GM23338 (cell line): ENCODE data around the gene DLGAP4. TPM values are rescaled to one million over a fixed set of nuclear protein-coding genes. Genes with fewer than 3 reads are reported as not detected.

ENCODE experiments used
- ATAC-seq: fragments of 200-7000 bp; cut with Tn5 transposase; 3 replicates; pipeline ENCODE4 v1.9.1; 2020
- DNase-seq: peaks from one replicate; pipeline ENCODE4 v3.0.0-alpha.2; 2015; ENCODE audit warnings: low spot score
- H2AFZ ChIP-seq: fragments of 200-600 bp; sonication (generic); 2 replicates; pipeline ENCODE4 v1.8.0; 2016; ENCODE audit warnings: antibody characterized with exemption, mild to moderate bottlenecking, moderate library complexity
- H3F3A ChIP-seq: fragments of 200-600 bp; sonication (generic); replicated peaks from 2 replicates; pipeline ENCODE4 v1.8.0; 2017; ENCODE audit warnings: antibody characterized with exemption, mixed run types, low read depth
- H3K27ac ChIP-seq: fragments of 200-600 bp; sonication (generic); 2 replicates; pipeline ENCODE4 v1.6.1; 2016; ENCODE audit warnings: low read depth
- H3K27me3 ChIP-seq: fragments of 200-600 bp; sonication (generic); 2 replicates; pipeline ENCODE4 v1.8.0; 2016; ENCODE audit warnings: mild to moderate bottlenecking, mixed run types, moderate library complexity; ENCODE audit not compliant: insufficient read depth
- H3K36me3 ChIP-seq: fragments of 200-600 bp; sonication (generic); 2 replicates; pipeline ENCODE4 v1.8.0; 2016; ENCODE audit warnings: mild to moderate bottlenecking; ENCODE audit not compliant: insufficient read depth
- H3K4me1 ChIP-seq: fragments of 200-600 bp; sonication (generic); 2 replicates; pipeline ENCODE4 v1.8.0; 2016; ENCODE audit warnings: mild to moderate bottlenecking, moderate library complexity; ENCODE audit not compliant: insufficient read depth
- H3K4me2 ChIP-seq: fragments of 200-600 bp; sonication (generic); 2 replicates; pipeline ENCODE4 v1.7.1; 2017; ENCODE audit warnings: mixed run types
- H3K4me3 ChIP-seq: fragments of 200-600 bp; sonication (generic); 2 replicates; pipeline ENCODE4 v1.6.1; 2016; ENCODE audit warnings: mixed run types
- H3K79me2 ChIP-seq: fragments of 200-600 bp; sonication (generic); replicated peaks from 2 replicates; pipeline ENCODE4 v1.8.0; 2017; ENCODE audit warnings: mild to moderate bottlenecking; ENCODE audit not compliant: insufficient read depth
- H3K9me2 ChIP-seq: fragments of 200-600 bp; sonication (generic); 2 replicates; pipeline ENCODE4 v1.8.0; 2017; ENCODE audit not compliant: insufficient read depth
- H4K20me1 ChIP-seq: fragments of 200-600 bp; sonication (generic); replicated peaks from 2 replicates; pipeline ENCODE4 v1.8.0; 2017; ENCODE audit warnings: mild to moderate bottlenecking; ENCODE audit not compliant: insufficient read depth
- H3K27ac Mint-ChIP-seq: 2 replicates; pipeline ENCODE4 v1.8.0; 2020; ENCODE audit warnings: inconsistent platforms, mild to moderate bottlenecking, moderate library complexity, mixed read lengths
- H3K27me3 Mint-ChIP-seq: 3 replicates; pipeline ENCODE4 v1.8.0; 2022; ENCODE audit warnings: low read depth, mild to moderate bottlenecking, moderate library complexity, mixed read lengths, inconsistent platforms; ENCODE audit not compliant: insufficient read depth, poor library complexity
- H3K36me3 Mint-ChIP-seq: 3 replicates; pipeline ENCODE4 v1.8.0; 2021; ENCODE audit warnings: low read depth, mild to moderate bottlenecking, inconsistent platforms, moderate library complexity, mixed read lengths
- H3K4me1 Mint-ChIP-seq: 3 replicates; pipeline ENCODE4 v1.8.0; 2020; ENCODE audit warnings: mild to moderate bottlenecking, inconsistent platforms, mixed read lengths
- H3K4me3 Mint-ChIP-seq: 3 replicates; pipeline ENCODE4 v1.8.0; 2021; ENCODE audit warnings: moderate library complexity, mild to moderate bottlenecking, inconsistent platforms, mixed read lengths
- H3K9me3 Mint-ChIP-seq: 3 replicates; pipeline ENCODE4 v1.8.0; 2020; ENCODE audit warnings: moderate library complexity, mild to moderate bottlenecking, inconsistent platforms, mixed read lengths
- CREB1 ChIP-seq: fragments of 250-450 bp; sonication (Bioruptor Pico); IDR thresholded peaks from 2 replicates; pipeline ENCODE4 v1.5.0; 2020; ENCODE audit warnings: low read depth, mild to moderate bottlenecking, moderate library complexity
- EZH2 ChIP-seq: fragments of 200-600 bp; sonication (generic); IDR thresholded peaks from one replicate; pipeline ENCODE4 v1.8.0; 2017; ENCODE audit warnings: antibody characterized with exemption, mild to moderate bottlenecking, low read depth; ENCODE audit not compliant: unreplicated experiment
- EZH2phosphoT487 ChIP-seq: fragments of 200-600 bp; sonication (generic); IDR thresholded peaks from one replicate; pipeline ENCODE4 v1.8.1; 2018; ENCODE audit warnings: antibody characterized with exemption; ENCODE audit not compliant: unreplicated experiment
- JUNB ChIP-seq: IDR thresholded peaks from one replicate; pipeline ENCODE4 v1.6.1; 2016; ENCODE audit warnings: antibody characterized with exemption; ENCODE audit not compliant: unreplicated experiment
- NANOG ChIP-seq: IDR thresholded peaks from 2 replicates; pipeline ENCODE4 v1.6.1; 2016; ENCODE audit warnings: antibody characterized with exemption, borderline replicate concordance
- POLR2AphosphoS5 ChIP-seq: IDR thresholded peaks from 2 replicates; pipeline ENCODE4 v1.6.1; 2016; ENCODE audit warnings: antibody characterized with exemption, low read depth
- STAT1 ChIP-seq: IDR thresholded peaks from one replicate; pipeline ENCODE4 v1.6.1; 2016; ENCODE audit warnings: antibody characterized with exemption; ENCODE audit not compliant: unreplicated experiment
- ZNF331 ChIP-seq: fragments of 250-450 bp; sonication (Bioruptor Pico); IDR thresholded peaks from 2 replicates; pipeline ENCODE4 v1.5.0; 2020; ENCODE audit warnings: low read depth, mild to moderate bottlenecking, moderate library complexity
- polyA plus RNA-seq: library from polyadenylated mRNA; unstranded; fragments of >200 nt; fragmentation: Nextera tagmentation; extraction: Ambion mirVana; gene quantifications from 2 replicates; pipeline ENCODE4 v1.2.1, GENCODE V29; 2016
- total RNA-seq: library from RNA; depleted of rRNA; stranded (reverse); fragments of >200 nt; shearing (Covaris generic); gene quantifications from 2 replicates; pipeline ENCODE4 v1.2.3, GENCODE V29; 2014
- TF ChIP-seq, protein P1 (sequence below): IDR thresholded peaks from one replicate; pipeline ENCODE4 v1.6.1; 2018; ENCODE audit warnings: antibody characterized with exemption; ENCODE audit not compliant: unreplicated experiment
- TF ChIP-seq, protein P2 (sequence below), 2 experiments: fragments of 200-600 bp in 1 of 2; sonication (generic) in 1 of 2; conservative IDR thresholded peaks; 2 replicates each; pipeline versions ENCODE4 v1.5.1 to v1.6.1; 2016 to 2017; ENCODE audit warnings: antibody characterized with exemption in 2 of 2, low read depth in 2 of 2, mild to moderate bottlenecking in 2 of 2, moderate library complexity in 1 of 2
- TF ChIP-seq, protein P3 (sequence below): IDR thresholded peaks from 2 replicates; pipeline ENCODE4 v1.6.1; 2016; ENCODE audit warnings: antibody characterized with exemption
- TF ChIP-seq, protein P4 (sequence below): fragments of 250-450 bp; sonication (Bioruptor Pico); IDR thresholded peaks from 2 replicates; pipeline ENCODE4 v1.5.0; 2020; ENCODE audit warnings: mild to moderate bottlenecking, moderate library complexity

The DLGAP4 gene
- total and polyA plus RNA-seq, 2 experiments from 2014 or later, result 46.1 to 52.2 TPM

DNA sequence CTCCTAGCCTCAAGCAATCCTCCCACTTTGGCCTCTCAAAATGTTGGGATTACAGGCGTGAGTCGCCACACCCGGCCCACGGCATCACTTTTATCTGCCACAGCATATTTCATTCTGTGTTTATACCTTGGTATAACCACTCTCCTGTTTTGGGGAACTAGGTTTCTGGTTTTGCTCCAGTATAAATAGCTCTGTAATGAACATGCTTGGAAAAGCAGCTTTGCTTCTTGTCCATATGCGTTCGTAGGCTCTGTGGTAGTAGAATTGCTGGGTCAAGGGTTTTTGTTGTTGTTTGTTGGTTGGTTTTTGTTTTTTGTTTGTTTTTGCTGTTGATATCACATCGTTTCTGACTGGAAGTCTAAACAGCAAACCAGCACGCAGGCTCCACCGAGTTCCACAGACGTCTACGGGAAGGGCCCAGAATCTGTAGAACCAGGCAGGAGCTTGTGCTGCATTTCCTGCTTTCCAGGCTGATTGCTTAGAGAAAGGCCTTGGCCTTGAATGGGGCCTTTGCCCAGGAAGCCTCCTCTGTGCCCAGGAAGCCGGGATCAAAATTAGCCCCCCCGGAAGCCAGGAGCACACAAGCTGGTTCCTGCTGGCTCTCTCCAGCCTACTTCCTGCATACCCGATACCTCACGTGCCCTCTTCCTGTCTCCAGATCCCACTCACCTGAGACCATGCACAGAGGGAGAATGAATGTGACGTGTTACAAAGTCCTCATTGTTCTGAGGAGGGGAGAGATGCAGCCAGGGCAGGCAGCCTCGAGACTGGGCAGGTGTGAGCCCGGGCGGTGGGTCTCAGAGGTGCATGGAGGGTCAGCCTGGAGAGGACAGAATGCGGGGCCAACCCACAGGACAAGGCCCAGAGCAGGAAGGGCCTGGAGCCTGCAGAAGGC is 35.1 kb upstream of the DLGAP4 start:
- Histone ChIP-seq H3K4me2 (no peak overlapping the region), H3K4me3 (no peak overlapping the region), H2AFZ (peak overlapping the region; percentile 78), H3K27ac (no peak overlapping the region), H3K36me3 (no peaks in the 10 kb centered on the region), H3K27me3 (no peaks in the 10 kb centered on the region), H4K20me1 (no peaks in the 10 kb centered on the region), H3K9me2 (no peaks in the 10 kb centered on the region), H3K4me1 (no peaks in the 10 kb centered on the region; the same call in 1 of the 2 replicates), H3K79me2 (no peaks in the 10 kb centered on the region), H3F3A (no peaks in the 10 kb centered on the region)
- TF ChIP-seq EZH2 (no peak), STAT1 (no peak), ZNF331 (CRISPR knock-in tag) (no peak), JUNB (no peak), CREB1 (CRISPR knock-in tag) (no peak), POLR2AphosphoS5 (no peak), EZH2phosphoT487 (no peak), NANOG (no peak)
- TF ChIP-seq, protein P1, sequence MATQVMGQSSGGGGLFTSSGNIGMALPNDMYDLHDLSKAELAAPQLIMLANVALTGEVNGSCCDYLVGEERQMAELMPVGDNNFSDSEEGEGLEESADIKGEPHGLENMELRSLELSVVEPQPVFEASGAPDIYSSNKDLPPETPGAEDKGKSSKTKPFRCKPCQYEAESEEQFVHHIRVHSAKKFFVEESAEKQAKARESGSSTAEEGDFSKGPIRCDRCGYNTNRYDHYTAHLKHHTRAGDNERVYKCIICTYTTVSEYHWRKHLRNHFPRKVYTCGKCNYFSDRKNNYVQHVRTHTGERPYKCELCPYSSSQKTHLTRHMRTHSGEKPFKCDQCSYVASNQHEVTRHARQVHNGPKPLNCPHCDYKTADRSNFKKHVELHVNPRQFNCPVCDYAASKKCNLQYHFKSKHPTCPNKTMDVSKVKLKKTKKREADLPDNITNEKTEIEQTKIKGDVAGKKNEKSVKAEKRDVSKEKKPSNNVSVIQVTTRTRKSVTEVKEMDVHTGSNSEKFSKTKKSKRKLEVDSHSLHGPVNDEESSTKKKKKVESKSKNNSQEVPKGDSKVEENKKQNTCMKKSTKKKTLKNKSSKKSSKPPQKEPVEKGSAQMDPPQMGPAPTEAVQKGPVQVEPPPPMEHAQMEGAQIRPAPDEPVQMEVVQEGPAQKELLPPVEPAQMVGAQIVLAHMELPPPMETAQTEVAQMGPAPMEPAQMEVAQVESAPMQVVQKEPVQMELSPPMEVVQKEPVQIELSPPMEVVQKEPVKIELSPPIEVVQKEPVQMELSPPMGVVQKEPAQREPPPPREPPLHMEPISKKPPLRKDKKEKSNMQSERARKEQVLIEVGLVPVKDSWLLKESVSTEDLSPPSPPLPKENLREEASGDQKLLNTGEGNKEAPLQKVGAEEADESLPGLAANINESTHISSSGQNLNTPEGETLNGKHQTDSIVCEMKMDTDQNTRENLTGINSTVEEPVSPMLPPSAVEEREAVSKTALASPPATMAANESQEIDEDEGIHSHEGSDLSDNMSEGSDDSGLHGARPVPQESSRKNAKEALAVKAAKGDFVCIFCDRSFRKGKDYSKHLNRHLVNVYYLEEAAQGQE, result no peak
- TF ChIP-seq, protein P2, sequence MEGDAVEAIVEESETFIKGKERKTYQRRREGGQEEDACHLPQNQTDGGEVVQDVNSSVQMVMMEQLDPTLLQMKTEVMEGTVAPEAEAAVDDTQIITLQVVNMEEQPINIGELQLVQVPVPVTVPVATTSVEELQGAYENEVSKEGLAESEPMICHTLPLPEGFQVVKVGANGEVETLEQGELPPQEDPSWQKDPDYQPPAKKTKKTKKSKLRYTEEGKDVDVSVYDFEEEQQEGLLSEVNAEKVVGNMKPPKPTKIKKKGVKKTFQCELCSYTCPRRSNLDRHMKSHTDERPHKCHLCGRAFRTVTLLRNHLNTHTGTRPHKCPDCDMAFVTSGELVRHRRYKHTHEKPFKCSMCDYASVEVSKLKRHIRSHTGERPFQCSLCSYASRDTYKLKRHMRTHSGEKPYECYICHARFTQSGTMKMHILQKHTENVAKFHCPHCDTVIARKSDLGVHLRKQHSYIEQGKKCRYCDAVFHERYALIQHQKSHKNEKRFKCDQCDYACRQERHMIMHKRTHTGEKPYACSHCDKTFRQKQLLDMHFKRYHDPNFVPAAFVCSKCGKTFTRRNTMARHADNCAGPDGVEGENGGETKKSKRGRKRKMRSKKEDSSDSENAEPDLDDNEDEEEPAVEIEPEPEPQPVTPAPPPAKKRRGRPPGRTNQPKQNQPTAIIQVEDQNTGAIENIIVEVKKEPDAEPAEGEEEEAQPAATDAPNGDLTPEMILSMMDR (conservative IDR thresholded peaks at IDR 0.05; ENCODE audit: low read depth in 2 of 2), result no peak
- TF ChIP-seq, protein P3, sequence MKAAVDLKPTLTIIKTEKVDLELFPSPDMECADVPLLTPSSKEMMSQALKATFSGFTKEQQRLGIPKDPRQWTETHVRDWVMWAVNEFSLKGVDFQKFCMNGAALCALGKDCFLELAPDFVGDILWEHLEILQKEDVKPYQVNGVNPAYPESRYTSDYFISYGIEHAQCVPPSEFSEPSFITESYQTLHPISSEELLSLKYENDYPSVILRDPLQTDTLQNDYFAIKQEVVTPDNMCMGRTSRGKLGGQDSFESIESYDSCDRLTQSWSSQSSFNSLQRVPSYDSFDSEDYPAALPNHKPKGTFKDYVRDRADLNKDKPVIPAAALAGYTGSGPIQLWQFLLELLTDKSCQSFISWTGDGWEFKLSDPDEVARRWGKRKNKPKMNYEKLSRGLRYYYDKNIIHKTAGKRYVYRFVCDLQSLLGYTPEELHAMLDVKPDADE, result no peak; the same call in 1 of the 2 replicates
- TF ChIP-seq, protein P4, sequence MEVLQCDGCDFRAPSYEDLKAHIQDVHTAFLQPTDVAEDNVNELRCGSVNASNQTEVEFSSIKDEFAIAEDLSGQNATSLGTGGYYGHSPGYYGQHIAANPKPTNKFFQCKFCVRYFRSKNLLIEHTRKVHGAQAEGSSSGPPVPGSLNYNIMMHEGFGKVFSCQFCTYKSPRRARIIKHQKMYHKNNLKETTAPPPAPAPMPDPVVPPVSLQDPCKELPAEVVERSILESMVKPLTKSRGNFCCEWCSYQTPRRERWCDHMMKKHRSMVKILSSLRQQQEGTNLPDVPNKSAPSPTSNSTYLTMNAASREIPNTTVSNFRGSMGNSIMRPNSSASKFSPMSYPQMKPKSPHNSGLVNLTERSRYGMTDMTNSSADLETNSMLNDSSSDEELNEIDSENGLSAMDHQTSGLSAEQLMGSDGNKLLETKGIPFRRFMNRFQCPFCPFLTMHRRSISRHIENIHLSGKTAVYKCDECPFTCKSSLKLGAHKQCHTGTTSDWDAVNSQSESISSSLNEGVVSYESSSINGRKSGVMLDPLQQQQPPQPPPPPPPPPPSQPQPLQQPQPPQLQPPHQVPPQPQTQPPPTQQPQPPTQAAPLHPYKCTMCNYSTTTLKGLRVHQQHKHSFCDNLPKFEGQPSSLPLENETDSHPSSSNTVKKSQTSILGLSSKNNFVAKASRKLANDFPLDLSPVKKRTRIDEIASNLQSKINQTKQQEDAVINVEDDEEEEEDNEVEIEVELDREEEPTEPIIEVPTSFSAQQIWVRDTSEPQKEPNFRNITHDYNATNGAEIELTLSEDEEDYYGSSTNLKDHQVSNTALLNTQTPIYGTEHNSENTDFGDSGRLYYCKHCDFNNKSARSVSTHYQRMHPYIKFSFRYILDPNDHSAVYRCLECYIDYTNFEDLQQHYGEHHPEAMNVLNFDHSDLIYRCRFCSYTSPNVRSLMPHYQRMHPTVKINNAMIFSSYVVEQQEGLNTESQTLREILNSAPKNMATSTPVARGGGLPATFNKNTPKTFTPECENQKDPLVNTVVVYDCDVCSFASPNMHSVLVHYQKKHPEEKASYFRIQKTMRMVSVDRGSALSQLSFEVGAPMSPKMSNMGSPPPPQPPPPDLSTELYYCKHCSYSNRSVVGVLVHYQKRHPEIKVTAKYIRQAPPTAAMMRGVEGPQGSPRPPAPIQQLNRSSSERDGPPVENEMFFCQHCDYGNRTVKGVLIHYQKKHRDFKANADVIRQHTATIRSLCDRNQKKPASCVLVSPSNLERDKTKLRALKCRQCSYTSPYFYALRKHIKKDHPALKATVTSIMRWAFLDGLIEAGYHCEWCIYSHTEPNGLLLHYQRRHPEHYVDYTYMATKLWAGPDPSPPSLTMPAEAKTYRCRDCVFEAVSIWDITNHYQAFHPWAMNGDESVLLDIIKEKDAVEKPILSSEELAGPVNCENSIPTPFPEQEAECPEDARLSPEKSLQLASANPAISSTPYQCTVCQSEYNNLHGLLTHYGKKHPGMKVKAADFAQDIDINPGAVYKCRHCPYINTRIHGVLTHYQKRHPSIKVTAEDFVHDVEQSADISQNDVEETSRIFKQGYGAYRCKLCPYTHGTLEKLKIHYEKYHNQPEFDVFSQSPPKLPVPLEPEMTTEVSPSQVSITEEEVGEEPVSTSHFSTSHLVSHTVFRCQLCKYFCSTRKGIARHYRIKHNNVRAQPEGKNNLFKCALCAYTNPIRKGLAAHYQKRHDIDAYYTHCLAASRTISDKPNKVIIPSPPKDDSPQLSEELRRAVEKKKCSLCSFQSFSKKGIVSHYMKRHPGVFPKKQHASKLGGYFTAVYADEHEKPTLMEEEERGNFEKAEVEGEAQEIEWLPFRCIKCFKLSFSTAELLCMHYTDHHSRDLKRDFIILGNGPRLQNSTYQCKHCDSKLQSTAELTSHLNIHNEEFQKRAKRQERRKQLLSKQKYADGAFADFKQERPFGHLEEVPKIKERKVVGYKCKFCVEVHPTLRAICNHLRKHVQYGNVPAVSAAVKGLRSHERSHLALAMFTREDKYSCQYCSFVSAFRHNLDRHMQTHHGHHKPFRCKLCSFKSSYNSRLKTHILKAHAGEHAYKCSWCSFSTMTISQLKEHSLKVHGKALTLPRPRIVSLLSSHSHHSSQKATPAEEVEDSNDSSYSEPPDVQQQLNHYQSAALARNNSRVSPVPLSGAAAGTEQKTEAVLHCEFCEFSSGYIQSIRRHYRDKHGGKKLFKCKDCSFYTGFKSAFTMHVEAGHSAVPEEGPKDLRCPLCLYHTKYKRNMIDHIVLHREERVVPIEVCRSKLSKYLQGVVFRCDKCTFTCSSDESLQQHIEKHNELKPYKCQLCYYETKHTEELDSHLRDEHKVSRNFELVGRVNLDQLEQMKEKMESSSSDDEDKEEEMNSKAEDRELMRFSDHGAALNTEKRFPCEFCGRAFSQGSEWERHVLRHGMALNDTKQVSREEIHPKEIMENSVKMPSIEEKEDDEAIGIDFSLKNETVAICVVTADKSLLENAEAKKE (CRISPR knock-in tag), result no peak
- H3K9me3 Mint-ChIP-seq, result no peaks in the 10 kb centered on the region
- peak; percentile 20 for ATAC-seq
- peaks cover 48% of the 10 kb centered on the region for H3K4me1 Mint-ChIP-seq
- H3K4me3 Mint-ChIP-seq, result peak overlapping the region; percentile 59
- DNase-seq, result peak; percentile 45
- peaks cover 12% of the 10 kb centered on the region for H3K27me3 Mint-ChIP-seq
- H3K27ac Mint-ChIP-seq, result no peak overlapping the region; the same call in none of the 2 replicates
- H3K36me3 Mint-ChIP-seq, result no peaks in the 10 kb centered on the region
